ENCODE measurements around the gene CDK5RAP2. TPM values are rescaled to one million over a fixed set of nuclear protein-coding genes. Genes with fewer than 3 reads are reported as not detected.

CDK5RAP2 gene
- total RNA-seq, 1 experiment from 2014 or later = 56.4 TPM

GRCh38 chr9:120436446-120436845 lies 143.5 kb downstream of the CDK5RAP2 start:
- Histone ChIP-seq H4K20me1 (ENCODE audit: control insufficient read depth, insufficient read depth, insufficient read length) (no peaks in the 10 kb centered on the region), H3K23me2 (ENCODE audit: insufficient read length, low read depth, low read length, poor library complexity, severe bottlenecking) (no peaks in the 10 kb centered on the region), H2BK12ac (ENCODE audit: insufficient read length, low read depth, low read length) (no peak overlapping the region), H3K27ac (ENCODE audit: insufficient read length, low read depth, low read length) (no peak overlapping the region), H4K91ac (ENCODE audit: insufficient read length, low read depth, low read length) (no peak overlapping the region), H3K14ac (ENCODE audit: insufficient read depth, low read length) (no peak overlapping the region), H4K5ac (ENCODE audit: insufficient read length, low read depth, low read length) (no peak overlapping the region), H3K4me2 (ENCODE audit: insufficient read depth, insufficient read length, low read length) (no peak overlapping the region), H2AFZ (ENCODE audit: low read length) (no peak overlapping the region), H2BK20ac (ENCODE audit: low read depth, low read length, poor library complexity, severe bottlenecking) (no peak overlapping the region), H3K9ac (ENCODE audit: extremely low read depth, insufficient read length, low read length) (no peak overlapping the region), H3K18ac (ENCODE audit: insufficient read length, low read depth, low read length) (no peak overlapping the region), H4K8ac (replicated peaks; ENCODE audit: insufficient read length, low read depth, low read length) (no peak overlapping the region), H2BK15ac (ENCODE audit: low read depth, low read length) (no peak overlapping the region), H2AK5ac (ENCODE audit: insufficient read length, low read length) (no peak overlapping the region), H3K27me3 (ENCODE audit: insufficient read depth, low read length) (no peaks in the 10 kb centered on the region), H2BK5ac (ENCODE audit: insufficient read length, low read length) (no peak overlapping the region), H3K4me1 (ENCODE audit: insufficient read depth, low read length) (no peaks in the 10 kb centered on the region), H3K9me3 (ENCODE audit: control insufficient read depth, low read depth, low read length) (no peaks in the 10 kb centered on the region), H3K79me1 (ENCODE audit: insufficient read depth, low read depth, low read length, poor library complexity, severe bottlenecking) (no peaks in the 10 kb centered on the region), H3K56ac (ENCODE audit: insufficient read length, low read depth, low read length) (no peak overlapping the region), H2BK120ac (ENCODE audit: low read depth, low read length, poor library complexity, severe bottlenecking) (no peak overlapping the region), H3T11ph (ENCODE audit: low read length) (no peak overlapping the region), H3K79me2 (ENCODE audit: insufficient read depth, low read length) (no peaks in the 10 kb centered on the region), H3K4ac (ENCODE audit: low read depth, low read length) (no peak overlapping the region), H3K23ac (ENCODE audit: insufficient read length, low read depth, low read length) (no peak overlapping the region)
- no peak for DNase-seq
- Mint-ChIP-seq H3K4me1 (peaks cover 0 to 5% of the 10 kb centered on the region in 2 experiments; a peak in 1 of 4 replicates), H3K36me3 (ENCODE audit: insufficient read depth in 1 of 3, low read depth in 3 of 3) (peaks cover 28 to 55% (median 33%) of the 10 kb centered on the region in 3 experiments), H3K27me3 (ENCODE audit: low read depth) (no peaks in the 10 kb centered on the region), H3K4me3 (no peak overlapping the region), H3K27ac (no peak overlapping the region), H3K9me3 (no peaks in the 10 kb centered on the region)
- TF ChIP-seq CTCF (conservative IDR thresholded peaks at IDR 0.05) = no peak
- no CpG with 5 or more reads among the region's 3 CpGs for WGBS (ENCODE audit: extremely low coverage, insufficient read length, low lambda C conversion rate)

All from H9 (cell line).